Stomach smooth muscle (tissue), 2 donors: Measurements from ENCODE around the gene CUTC.

Source experiments
- H3K27ac ChIP-seq: one replicate; pipeline ENCODE4 v1.7.0; 2013; ENCODE audit warnings: mild to moderate bottlenecking, low read length, inconsistent platforms
- H3K27me3 ChIP-seq, 2 donors: one replicate each; pipeline ENCODE4 v1.7.0; 2013; ENCODE audit warnings: low read length in 2 of 2; ENCODE audit not compliant: insufficient read depth in 2 of 2, control insufficient read depth in 1 of 2
- H3K36me3 ChIP-seq, 2 donors: one replicate each; pipeline ENCODE4 v1.7.0; 2013; ENCODE audit warnings: low read length in 2 of 2; ENCODE audit not compliant: control insufficient read depth in 2 of 2, insufficient read depth in 2 of 2
- H3K4me1 ChIP-seq: one replicate; pipeline ENCODE4 v1.7.0; 2013; ENCODE audit warnings: low read length; ENCODE audit not compliant: control insufficient read depth, insufficient read depth
- H3K4me3 ChIP-seq, 2 donors: one replicate each; pipeline ENCODE4 v1.7.0; 2013; ENCODE audit warnings: low read length in 2 of 2
- H3K9ac ChIP-seq, 2 donors: one replicate each; pipeline ENCODE4 v1.7.0; 2013; ENCODE audit warnings: low read length in 2 of 2, mild to moderate bottlenecking in 1 of 2
- H3K9me3 ChIP-seq, 2 donors: one replicate each; pipeline ENCODE4 v1.7.0; 2013; ENCODE audit warnings: low read length in 2 of 2; ENCODE audit not compliant: control insufficient read depth in 2 of 2
- donor health status: healthy.
- donor health status: Pancreatic carcinoma.

Gene CUTC

GRCh38 chr10:99804471-99804870 is 72.4 kb downstream of the CUTC start:
- Histone ChIP-seq H3K27ac (no peak overlapping the region), H3K4me3 (no peak overlapping the region), H3K9ac (no peak overlapping the region), H3K4me1 (peaks cover 3% of the 10 kb centered on the region), H3K9me3 (no peaks in the 10 kb centered on the region), H3K36me3 (peaks cover 0 to 2% of the 10 kb centered on the region in 2 donors), H3K27me3 (no peaks in the 10 kb centered on the region)

GRCh38 chr10:99805190-99805589 is 73.2 kb downstream of the CUTC start:
- Histone ChIP-seq H3K9me3 (no peaks in the 10 kb centered on the region), H3K27me3 (no peaks in the 10 kb centered on the region), H3K4me1 (peaks cover 9% of the 10 kb centered on the region), H3K9ac (no peak overlapping the region), H3K27ac (no peak overlapping the region), H3K4me3 (no peak overlapping the region), H3K36me3 (peaks cover 0 to 2% of the 10 kb centered on the region in 2 donors)
